Measurements from ENCODE around the gene FTO.
"Not testable (repeated sequence)": the region's sequence is repeated elsewhere in the genome, so short reads cannot be mapped to it uniquely, and the experiment has no call there.

The FTO gene

DNA sequence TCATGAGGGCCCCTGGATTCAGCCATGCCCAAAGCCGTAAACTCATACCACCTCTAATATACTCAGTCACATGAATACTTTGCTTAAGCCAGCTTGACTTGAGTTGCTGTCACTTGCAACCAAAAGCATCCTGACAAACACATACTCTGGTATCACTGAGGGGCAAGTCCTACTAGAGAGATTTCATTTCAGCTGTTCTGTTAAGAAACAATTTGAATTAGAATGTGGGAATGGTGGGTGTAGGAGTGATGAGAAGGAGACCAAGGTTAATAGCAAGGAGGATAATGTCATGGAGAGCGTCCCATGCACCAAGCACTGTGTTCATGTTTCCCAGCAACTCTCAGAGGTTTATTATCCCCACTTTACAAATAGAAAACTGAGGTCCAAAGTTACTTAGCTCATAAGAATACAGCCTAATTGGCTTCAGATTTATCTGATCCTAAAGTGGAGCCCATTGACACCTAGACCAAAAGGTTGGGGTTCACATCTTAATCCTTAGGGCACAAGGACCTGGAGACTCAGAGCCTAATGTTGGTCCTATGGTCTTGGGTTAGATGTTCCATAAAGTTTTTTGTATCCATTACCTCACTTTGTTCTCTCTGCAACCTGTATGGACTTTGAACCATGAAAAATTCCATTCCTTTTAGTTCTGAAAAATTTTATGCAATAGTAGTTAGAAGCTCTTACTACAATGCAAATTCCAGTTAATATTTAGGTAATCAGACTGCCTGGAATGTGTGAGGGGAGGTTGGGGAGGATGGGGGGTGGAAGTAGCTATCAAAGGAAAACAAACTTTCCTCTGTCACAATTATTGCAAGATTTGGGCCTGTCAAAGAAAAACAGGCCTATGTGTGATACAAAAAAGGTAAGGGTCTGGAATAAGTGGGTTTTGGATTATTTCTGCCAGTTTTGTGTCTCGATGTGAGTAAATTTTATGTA, 476.7 kb downstream of the FTO start:
- no peak overlapping the region for H3K4me3 ChIP-seq (ENCODE audit: low read depth, low read length)
- H3K36me3 ChIP-seq (ENCODE audit: control insufficient read depth, insufficient read depth, low read length) = no peaks in the 10 kb centered on the region
- no peak overlapping the region for H3K9ac ChIP-seq
- no peaks in the 10 kb centered on the region for H3K9me3 ChIP-seq (ENCODE audit: control insufficient read depth, low read length)
- peaks cover 7% of the 10 kb centered on the region for H3K4me1 ChIP-seq
- no peak overlapping the region for H3K27ac ChIP-seq
- H3K27me3 ChIP-seq (ENCODE audit: control insufficient read depth, insufficient read depth, low read length) = no peaks in the 10 kb centered on the region
- TF ChIP-seq, protein P1, sequence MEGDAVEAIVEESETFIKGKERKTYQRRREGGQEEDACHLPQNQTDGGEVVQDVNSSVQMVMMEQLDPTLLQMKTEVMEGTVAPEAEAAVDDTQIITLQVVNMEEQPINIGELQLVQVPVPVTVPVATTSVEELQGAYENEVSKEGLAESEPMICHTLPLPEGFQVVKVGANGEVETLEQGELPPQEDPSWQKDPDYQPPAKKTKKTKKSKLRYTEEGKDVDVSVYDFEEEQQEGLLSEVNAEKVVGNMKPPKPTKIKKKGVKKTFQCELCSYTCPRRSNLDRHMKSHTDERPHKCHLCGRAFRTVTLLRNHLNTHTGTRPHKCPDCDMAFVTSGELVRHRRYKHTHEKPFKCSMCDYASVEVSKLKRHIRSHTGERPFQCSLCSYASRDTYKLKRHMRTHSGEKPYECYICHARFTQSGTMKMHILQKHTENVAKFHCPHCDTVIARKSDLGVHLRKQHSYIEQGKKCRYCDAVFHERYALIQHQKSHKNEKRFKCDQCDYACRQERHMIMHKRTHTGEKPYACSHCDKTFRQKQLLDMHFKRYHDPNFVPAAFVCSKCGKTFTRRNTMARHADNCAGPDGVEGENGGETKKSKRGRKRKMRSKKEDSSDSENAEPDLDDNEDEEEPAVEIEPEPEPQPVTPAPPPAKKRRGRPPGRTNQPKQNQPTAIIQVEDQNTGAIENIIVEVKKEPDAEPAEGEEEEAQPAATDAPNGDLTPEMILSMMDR (IDR thresholded peaks at IDR 0.05) = no peak
- H3K79me2 ChIP-seq = no peaks in the 10 kb centered on the region
- H3K4me2 ChIP-seq (ENCODE audit: low read length) = no peak overlapping the region
- no peak overlapping the region for H2AFZ ChIP-seq

GRCh38 chr16:54181683-54182329, 477.9 kb downstream of the FTO start:
- H3K36me3 ChIP-seq (ENCODE audit: control insufficient read depth, insufficient read depth, low read length); H3K27me3 ChIP-seq (ENCODE audit: control insufficient read depth, insufficient read depth, low read length); H3K79me2 ChIP-seq; H3K4me1 ChIP-seq; H3K9ac ChIP-seq; H3K27ac ChIP-seq; H3K4me3 ChIP-seq (ENCODE audit: low read depth, low read length); H2AFZ ChIP-seq; H3K9me3 ChIP-seq (ENCODE audit: control insufficient read depth, low read length); H3K4me2 ChIP-seq (ENCODE audit: low read length): not testable (repeated sequence)

DNA sequence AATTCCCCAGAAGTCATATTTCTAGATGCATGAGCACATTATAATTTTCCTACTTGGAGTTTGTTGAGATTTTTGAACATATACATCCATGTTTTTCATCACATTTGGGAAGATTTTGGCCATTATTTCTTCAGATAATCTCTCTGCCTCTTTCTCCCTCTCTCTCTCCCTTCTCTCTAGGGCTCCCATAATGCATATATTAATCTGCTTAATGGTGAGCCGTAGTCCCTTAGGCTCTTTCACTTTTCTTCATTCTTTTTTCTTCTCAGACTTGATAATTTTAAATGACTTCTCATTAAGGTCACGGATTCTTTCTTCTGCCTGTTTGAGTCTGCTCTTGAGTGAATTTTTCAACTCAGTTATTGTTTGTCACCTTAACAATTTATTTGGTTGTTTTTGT, 481.1 kb downstream of the FTO start:
- no peaks in the 10 kb centered on the region for H3K9me3 ChIP-seq (ENCODE audit: control insufficient read depth, low read length)
- TF ChIP-seq, protein P1 (IDR thresholded peaks at IDR 0.05) = no peak
- no peak overlapping the region for H3K4me3 ChIP-seq (ENCODE audit: low read depth, low read length)
- H2AFZ ChIP-seq = no peak overlapping the region
- H3K4me2 ChIP-seq (ENCODE audit: low read length) = no peak overlapping the region
- H3K27me3 ChIP-seq (ENCODE audit: control insufficient read depth, insufficient read depth, low read length) = no peaks in the 10 kb centered on the region
- no peaks in the 10 kb centered on the region for H3K79me2 ChIP-seq
- no peak overlapping the region for H3K27ac ChIP-seq
- no peaks in the 10 kb centered on the region for H3K4me1 ChIP-seq
- no peak overlapping the region for H3K9ac ChIP-seq
- no peaks in the 10 kb centered on the region for H3K36me3 ChIP-seq (ENCODE audit: control insufficient read depth, insufficient read depth, low read length)

GRCh38 chr16:54191163-54191562, 487.2 kb downstream of the FTO start:
- Histone ChIP-seq H3K36me3 (ENCODE audit: control insufficient read depth, insufficient read depth, low read length) (no peaks in the 10 kb centered on the region), H2AFZ (no peak overlapping the region), H3K27me3 (ENCODE audit: control insufficient read depth, insufficient read depth, low read length) (no peaks in the 10 kb centered on the region), H3K4me3 (ENCODE audit: low read depth, low read length) (no peak overlapping the region), H3K27ac (no peak overlapping the region), H3K4me1 (no peaks in the 10 kb centered on the region), H3K79me2 (no peaks in the 10 kb centered on the region), H3K9ac (no peak overlapping the region), H3K9me3 (ENCODE audit: control insufficient read depth, low read length) (no peaks in the 10 kb centered on the region), H3K4me2 (ENCODE audit: low read length) (no peak overlapping the region)
- TF ChIP-seq, protein P1 (IDR thresholded peaks at IDR 0.05) = no peak

DNA sequence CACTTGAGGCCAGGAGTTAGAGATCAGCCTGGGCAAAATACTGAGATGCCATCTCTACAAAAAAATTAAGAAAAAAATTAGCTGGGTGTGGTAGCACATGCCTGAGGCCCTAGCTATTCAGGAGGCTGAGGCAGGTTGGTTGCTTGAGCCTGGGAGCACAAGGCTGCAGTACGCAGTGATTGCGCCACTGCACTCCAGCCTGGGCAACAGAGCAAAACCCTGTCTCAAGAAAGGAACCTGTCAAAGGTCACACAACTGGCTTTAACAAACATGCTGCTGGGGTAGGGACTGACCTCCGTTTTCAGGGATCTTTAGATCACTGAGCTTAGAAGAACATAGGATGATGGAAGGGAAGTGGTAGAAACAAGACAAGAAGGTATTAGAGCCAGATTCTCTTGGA, 487.6 kb downstream of the FTO start:
- no peak overlapping the region for H3K27ac ChIP-seq
- no peak overlapping the region for H2AFZ ChIP-seq
- H3K9ac ChIP-seq = no peak overlapping the region
- no peak overlapping the region for H3K4me2 ChIP-seq (ENCODE audit: low read length)
- no peak overlapping the region for H3K4me3 ChIP-seq (ENCODE audit: low read depth, low read length)
- no peaks in the 10 kb centered on the region for H3K27me3 ChIP-seq (ENCODE audit: control insufficient read depth, insufficient read depth, low read length)
- H3K36me3 ChIP-seq (ENCODE audit: control insufficient read depth, insufficient read depth, low read length) = no peaks in the 10 kb centered on the region
- no peaks in the 10 kb centered on the region for H3K79me2 ChIP-seq
- no peaks in the 10 kb centered on the region for H3K9me3 ChIP-seq (ENCODE audit: control insufficient read depth, low read length)
- no peaks in the 10 kb centered on the region for H3K4me1 ChIP-seq
- TF ChIP-seq, protein P1 (IDR thresholded peaks at IDR 0.05) = no peak

Measured in parathyroid adenoma (tissue), 2 donors.